Measurements from ENCODE around the gene MRPL55.

Gene MRPL55

GRCh38 chr1:228082214-228082917 is 26.7 kb downstream of the MRPL55 start, which contains the start of gene ARF1:
Gene ARF1, plus strand, starts transcription at chr1:228082708. Its CDS starts 14,407 bp downstream, at chr1:228097115.
- peak; percentile 90 for DNase-seq (ENCODE audit: low read depth)
- TF ChIP-seq, protein P1, sequence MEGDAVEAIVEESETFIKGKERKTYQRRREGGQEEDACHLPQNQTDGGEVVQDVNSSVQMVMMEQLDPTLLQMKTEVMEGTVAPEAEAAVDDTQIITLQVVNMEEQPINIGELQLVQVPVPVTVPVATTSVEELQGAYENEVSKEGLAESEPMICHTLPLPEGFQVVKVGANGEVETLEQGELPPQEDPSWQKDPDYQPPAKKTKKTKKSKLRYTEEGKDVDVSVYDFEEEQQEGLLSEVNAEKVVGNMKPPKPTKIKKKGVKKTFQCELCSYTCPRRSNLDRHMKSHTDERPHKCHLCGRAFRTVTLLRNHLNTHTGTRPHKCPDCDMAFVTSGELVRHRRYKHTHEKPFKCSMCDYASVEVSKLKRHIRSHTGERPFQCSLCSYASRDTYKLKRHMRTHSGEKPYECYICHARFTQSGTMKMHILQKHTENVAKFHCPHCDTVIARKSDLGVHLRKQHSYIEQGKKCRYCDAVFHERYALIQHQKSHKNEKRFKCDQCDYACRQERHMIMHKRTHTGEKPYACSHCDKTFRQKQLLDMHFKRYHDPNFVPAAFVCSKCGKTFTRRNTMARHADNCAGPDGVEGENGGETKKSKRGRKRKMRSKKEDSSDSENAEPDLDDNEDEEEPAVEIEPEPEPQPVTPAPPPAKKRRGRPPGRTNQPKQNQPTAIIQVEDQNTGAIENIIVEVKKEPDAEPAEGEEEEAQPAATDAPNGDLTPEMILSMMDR (conservative IDR thresholded peaks at IDR 0.05; ENCODE audit: low read length) = no peak
- H3K4me3 ChIP-seq (ENCODE audit: low read length) = peak within 1 kb of the TSS; percentile 99

DNA sequence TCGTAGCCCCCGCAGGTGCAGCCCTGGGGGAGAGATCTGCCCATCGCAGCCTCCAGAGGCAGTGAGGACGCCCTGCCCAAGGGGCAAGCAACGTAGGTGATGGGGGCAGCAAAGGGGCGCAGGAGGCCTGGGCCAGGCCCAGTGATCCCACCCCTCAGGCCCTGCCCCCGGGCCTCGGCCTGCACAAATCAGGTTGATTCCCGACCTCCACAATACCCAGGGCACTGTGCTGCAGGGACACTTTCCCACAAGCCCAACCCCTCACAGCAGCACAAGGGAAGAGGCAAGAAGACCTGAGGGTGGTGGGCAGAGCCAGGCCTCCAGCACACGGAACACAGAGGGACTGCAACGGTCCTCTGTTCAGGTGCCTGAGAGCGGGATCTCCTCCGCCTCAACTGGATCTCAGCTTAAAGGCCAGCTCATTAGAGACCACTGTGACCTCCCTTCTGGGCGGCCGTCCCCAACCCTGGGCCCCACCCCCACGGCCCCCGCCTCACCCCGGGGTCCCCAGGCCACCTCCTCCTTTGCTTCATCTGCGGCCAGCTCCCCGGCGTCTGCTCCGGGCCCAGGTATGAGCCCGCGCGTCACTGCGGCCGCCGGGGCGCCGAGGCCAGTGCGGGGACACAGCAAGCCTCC is 27.4 kb downstream of the MRPL55 start:
- TF ChIP-seq, protein P1 (conservative IDR thresholded peaks at IDR 0.05; ENCODE audit: low read length) = no peak
- peak overlapping the region; percentile 87 for H3K4me3 ChIP-seq (ENCODE audit: low read length)
- no peak for DNase-seq (ENCODE audit: low read depth)

DNA sequence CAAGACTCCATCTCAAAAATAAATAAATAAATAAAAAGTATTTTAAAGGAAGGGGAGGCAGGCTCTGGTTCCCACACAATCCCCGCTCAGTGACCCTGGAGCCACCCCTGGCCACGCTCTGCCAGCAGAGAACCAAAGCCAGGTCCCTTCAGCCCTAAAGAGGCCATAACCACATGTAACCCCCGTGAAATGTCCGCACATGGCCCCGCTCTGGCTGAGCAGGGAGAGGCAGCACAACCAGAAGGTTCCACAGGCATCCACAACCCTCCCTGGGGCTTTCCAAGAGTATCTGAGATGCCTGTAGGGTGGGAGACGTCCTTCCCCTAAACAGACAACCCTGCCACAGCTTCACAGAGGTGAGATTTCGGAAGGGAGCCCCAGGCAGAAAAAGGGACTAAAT is 28.0 kb downstream of the MRPL55 start:
- peak overlapping the region; percentile 87 for H3K4me3 ChIP-seq (ENCODE audit: low read length)
- DNase-seq (ENCODE audit: low read depth) = no peak
- TF ChIP-seq, protein P1 (conservative IDR thresholded peaks at IDR 0.05; ENCODE audit: low read length) = no peak

DNA sequence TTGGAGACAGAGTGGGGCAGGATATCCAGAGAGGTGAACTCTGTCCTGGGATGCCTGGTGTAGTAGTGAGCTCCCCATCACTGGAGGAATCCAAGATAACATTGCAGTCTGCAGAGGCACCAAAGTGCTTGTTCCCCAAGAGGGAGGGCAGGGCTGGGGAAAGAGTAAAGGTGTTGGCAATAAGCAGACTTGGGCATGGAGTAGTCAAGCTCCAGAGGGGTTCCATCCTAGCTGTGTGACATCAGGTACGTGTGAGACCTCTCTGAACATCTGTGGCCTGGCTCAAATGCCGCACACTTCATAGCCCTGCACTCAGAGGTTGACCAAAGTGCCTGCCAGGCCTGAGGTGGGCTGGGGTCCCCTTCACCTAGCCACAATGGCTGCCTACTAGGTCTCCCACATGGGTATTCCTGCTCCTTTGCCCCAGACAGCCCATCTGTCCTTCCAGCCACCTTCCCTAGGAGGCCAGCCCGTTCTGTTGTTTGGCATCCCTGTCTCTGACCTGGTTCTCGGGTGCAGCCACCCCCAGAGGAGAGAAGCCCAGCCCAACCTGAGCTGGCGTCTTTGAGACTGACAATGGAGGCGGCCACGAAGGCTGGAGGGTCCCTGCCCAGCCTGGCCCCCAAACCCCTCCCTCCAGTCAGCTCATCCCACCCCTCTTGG is 29.4 kb downstream of the MRPL55 start:
- H3K4me3 ChIP-seq (ENCODE audit: low read length) = no peak overlapping the region
- TF ChIP-seq, protein P1 (conservative IDR thresholded peaks at IDR 0.05; ENCODE audit: low read length) = no peak
- DNase-seq (ENCODE audit: low read depth) = no peak

GRCh38 chr1:228079013-228079412 is 30.1 kb downstream of the MRPL55 start:
- no peak overlapping the region for H3K4me3 ChIP-seq (ENCODE audit: low read length)
- no peak for DNase-seq (ENCODE audit: low read depth)
- TF ChIP-seq, protein P1 (conservative IDR thresholded peaks at IDR 0.05; ENCODE audit: low read length) = no peak

GRCh38 chr1:228077565-228078330 is 31.4 kb downstream of the MRPL55 start:
- TF ChIP-seq, protein P1 (conservative IDR thresholded peaks at IDR 0.05; ENCODE audit: low read length) = no peak
- H3K4me3 ChIP-seq (ENCODE audit: low read length) = no peak overlapping the region
- DNase-seq (ENCODE audit: low read depth) = no peak
